Lung (tissue), 16 donors: ENCODE measurements around the gene TTC23. TPM values are rescaled to one million over a fixed set of nuclear protein-coding genes. Genes with fewer than 3 reads are reported as not detected.

Source experiments
- ATAC-seq: fragments of 200-7000 bp; cut with Tn5 transposase; one replicate; pipeline ENCODE4 v1.9.1; 2020; ENCODE audit warnings: moderate number of reproducible peaks; ENCODE audit not compliant: insufficient read depth, low FRiP score
- DNase-seq, 3 donors: peaks; one replicate each; pipeline ENCODE4 v3.0.0-alpha.2; 2013 to 2017
- H3K27ac ChIP-seq, 2 donors: one replicate each; pipeline ENCODE4 v1.5.1; 2013; ENCODE audit warnings: mild to moderate bottlenecking in 2 of 2, moderate library complexity in 2 of 2, control low read depth in 1 of 2, inconsistent platforms in 1 of 2, low read depth in 1 of 2, low read length in 1 of 2
- H3K27me3 ChIP-seq, 3 donors: one replicate each; pipeline ENCODE4 v1.5.1; 2013; ENCODE audit warnings: low read length in 2 of 3; ENCODE audit not compliant: control insufficient read depth in 3 of 3, insufficient read depth in 3 of 3
- H3K36me3 ChIP-seq, 4 donors: one replicate each; pipeline ENCODE4 v1.5.1; 2013; ENCODE audit warnings: low read length in 4 of 4, mild to moderate bottlenecking in 1 of 4, moderate library complexity in 1 of 4; ENCODE audit not compliant: control insufficient read depth in 4 of 4, insufficient read depth in 4 of 4
- H3K4me1 ChIP-seq, 5 donors: one replicate each; pipeline ENCODE4 v1.5.1; 2013; ENCODE audit warnings: low read length in 5 of 5, mild to moderate bottlenecking in 2 of 5, moderate library complexity in 1 of 5; ENCODE audit not compliant: control insufficient read depth in 5 of 5, insufficient read depth in 5 of 5
- H3K4me3 ChIP-seq: one replicate; pipeline ENCODE4 v1.5.1; 2013; ENCODE audit warnings: mild to moderate bottlenecking, control low read depth, moderate library complexity
- H3K9ac ChIP-seq, 2 donors: one replicate each; pipeline ENCODE4 v1.5.1; 2013; ENCODE audit warnings: low read length in 2 of 2, control low read depth in 1 of 2; ENCODE audit not compliant: insufficient read depth in 1 of 2
- H3K9me3 ChIP-seq, 4 donors: one replicate each; pipeline ENCODE4 v1.5.1; 2013; ENCODE audit warnings: low read length in 3 of 4, mild to moderate bottlenecking in 1 of 4, moderate library complexity in 1 of 4; ENCODE audit not compliant: control insufficient read depth in 4 of 4, insufficient read depth in 3 of 4
- WGBS, 2 donors: extraction: QIAGEN DNeasy Blood & Tissue Kit; methylation state at CpG; one replicate each; pipeline ENCODE4 v1.1.7; 2013; 5-methylcytosine and 5-hydroxymethylcytosine counted together
- long read RNA-seq, 5 donors: transcript quantifications; one replicate each; lab custom pipeline, GENCODE V29; 2026
- polyA plus RNA-seq, 2 donors: library from polyadenylated mRNA; stranded (reverse); fragments of 200-250 nt; gene quantifications; one replicate each; pipeline ENCODE4 v1.2.1, GENCODE V29; 2013
- total RNA-seq, 2 donors: library from RNA; depleted of rRNA in 1 of 2; stranded (reverse); fragments of >200 nt in 1 of 2; gene quantifications; one replicate each; pipeline ENCODE4 v1.2.1, GENCODE V29; 2014 to 2021
- TF ChIP-seq, protein P1 (sequence below): IDR thresholded peaks from 2 replicates; pipeline ENCODE4 v1.5.1; 2012; ENCODE audit warnings: mild to moderate bottlenecking; ENCODE audit errors: control extremely low read depth, extremely low read depth
- donor health status: control.
- donor health status: control.
- donor health status: Bipolar disorder and iron deficiency.
- donor health status: healthy.
- donor health status: DM: yes; HTN: yes; CAD: no.

The TTC23 gene, protein sequence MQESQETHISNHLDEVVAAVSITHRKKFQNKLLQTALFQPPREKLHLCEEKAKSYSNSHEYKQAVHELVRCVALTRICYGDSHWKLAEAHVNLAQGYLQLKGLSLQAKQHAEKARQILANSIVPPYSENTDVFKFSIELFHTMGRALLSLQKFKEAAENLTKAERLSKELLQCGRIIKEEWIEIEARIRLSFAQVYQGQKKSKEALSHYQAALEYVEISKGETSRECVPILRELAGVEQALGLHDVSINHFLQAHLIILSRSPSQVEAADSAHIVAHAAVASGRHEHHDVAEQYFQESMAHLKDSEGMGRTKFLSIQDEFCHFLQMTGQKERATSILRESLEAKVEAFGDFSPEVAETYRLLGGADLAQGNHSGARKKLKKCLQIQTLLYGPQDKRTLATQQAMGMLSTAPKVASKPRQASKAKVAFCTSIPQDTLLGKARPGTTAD
- total RNA-seq (10 to 100 TPM; 14.6 to 48.5 TPM), polyA plus RNA-seq (1 to 10 TPM; 6.2 to 6.6 TPM)
- long read RNA-seq, donor 1, partial matches to known transcripts = 0 of 1 reads
- long read RNA-seq, donor 1, other reads (novel, unspliced or antisense) = 0 of 1 reads
- long read RNA-seq, donor 2, partial matches to known transcripts = 0 of 1 reads
- long read RNA-seq, donor 2, other reads (novel, unspliced or antisense) = 0 of 1 reads
- long read RNA-seq, donor 3, partial matches to known transcripts = 0 of 1 reads
- long read RNA-seq, donor 3, other reads (novel, unspliced or antisense) = 0 of 1 reads
- long read RNA-seq, donor 4 = 0 reads
- long read RNA-seq, donor 5, partial matches to known transcripts = 0 of 3 reads
- long read RNA-seq, donor 5, other reads (novel, unspliced or antisense) = 0 of 3 reads

GRCh38 chr15:99249270-99249841, at the start of gene TTC23:
Gene TTC23, minus strand, starts transcription at chr15:99249581. Its CDS starts 20,869 bp downstream, at chr15:99228712.
- H3K4me3 ChIP-seq = peak within 1 kb of the TSS; percentile 59
- TF ChIP-seq, protein P1, sequence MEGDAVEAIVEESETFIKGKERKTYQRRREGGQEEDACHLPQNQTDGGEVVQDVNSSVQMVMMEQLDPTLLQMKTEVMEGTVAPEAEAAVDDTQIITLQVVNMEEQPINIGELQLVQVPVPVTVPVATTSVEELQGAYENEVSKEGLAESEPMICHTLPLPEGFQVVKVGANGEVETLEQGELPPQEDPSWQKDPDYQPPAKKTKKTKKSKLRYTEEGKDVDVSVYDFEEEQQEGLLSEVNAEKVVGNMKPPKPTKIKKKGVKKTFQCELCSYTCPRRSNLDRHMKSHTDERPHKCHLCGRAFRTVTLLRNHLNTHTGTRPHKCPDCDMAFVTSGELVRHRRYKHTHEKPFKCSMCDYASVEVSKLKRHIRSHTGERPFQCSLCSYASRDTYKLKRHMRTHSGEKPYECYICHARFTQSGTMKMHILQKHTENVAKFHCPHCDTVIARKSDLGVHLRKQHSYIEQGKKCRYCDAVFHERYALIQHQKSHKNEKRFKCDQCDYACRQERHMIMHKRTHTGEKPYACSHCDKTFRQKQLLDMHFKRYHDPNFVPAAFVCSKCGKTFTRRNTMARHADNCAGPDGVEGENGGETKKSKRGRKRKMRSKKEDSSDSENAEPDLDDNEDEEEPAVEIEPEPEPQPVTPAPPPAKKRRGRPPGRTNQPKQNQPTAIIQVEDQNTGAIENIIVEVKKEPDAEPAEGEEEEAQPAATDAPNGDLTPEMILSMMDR = no peak
- H3K4me1 ChIP-seq = peaks cover 2 to 27% (median 6%) of the 10 kb centered on the region in 5 donors
- 7 to 17% methylated on average over 14 of the region's 14 CpGs for WGBS, 2 donors
- peaks cover 0 to 1% (median 0%) of the 10 kb centered on the region in 4 donors for H3K9me3 ChIP-seq
- peak within 1 kb of the TSS; percentile 79 to 99 for H3K27ac ChIP-seq
- ATAC-seq (peak; percentile 5), DNase-seq (peak; percentile 56 to 96 (median 95))
- H3K27me3 ChIP-seq = no peaks in the 10 kb centered on the region
- peaks cover 0 to 3% (median under 1%) of the 10 kb centered on the region in 4 donors for H3K36me3 ChIP-seq
- H3K9ac ChIP-seq = peak within 1 kb of the TSS; percentile 81 to 99

- ATAC-seq (no peak), DNase-seq (no peak)
- Histone ChIP-seq H3K4me3 (no peak overlapping the region), H3K9ac (no peak overlapping the region), H3K36me3 (peaks cover 3 to 6% (median 4%) of the 10 kb centered on the region in 4 donors), H3K4me1 (peaks cover 0 to 4% (median 0%) of the 10 kb centered on the region in 5 donors), H3K27ac (no peak overlapping the region), H3K9me3 (no peaks in the 10 kb centered on the region), H3K27me3 (no peaks in the 10 kb centered on the region)
- WGBS, 2 donors = 82 to 91% methylated on average over 2 of the region's 2 CpGs
- TF ChIP-seq, protein P1 = no peak
Measured at GRCh38 chr15:99296386-99296785, 47.0 kb upstream of the TTC23 start.

DNA sequence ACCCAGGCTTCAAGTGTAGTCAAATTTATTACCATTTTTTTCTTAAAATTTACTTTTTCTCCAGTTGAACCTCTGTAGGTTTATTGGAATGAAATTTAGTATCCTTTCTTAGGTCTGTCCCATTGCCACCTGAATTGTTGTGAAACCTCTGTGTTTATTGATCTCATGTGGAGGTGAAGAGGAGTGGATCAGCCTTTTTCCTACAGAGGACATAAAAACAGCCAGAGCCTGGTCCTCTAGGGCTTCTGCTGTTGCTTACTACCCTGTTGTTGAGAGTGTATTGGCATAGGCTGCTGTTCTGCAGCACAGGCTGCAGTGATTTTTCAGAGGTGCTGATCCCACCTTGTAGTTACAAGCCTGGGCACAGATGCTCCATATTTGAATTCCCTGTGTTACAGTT, 46.5 kb upstream of the TTC23 start:
- Histone ChIP-seq H3K9me3 (no peaks in the 10 kb centered on the region), H3K27me3 (no peaks in the 10 kb centered on the region), H3K36me3 (peaks cover 3 to 6% (median 4%) of the 10 kb centered on the region in 4 donors), H3K4me1 (peaks cover 0 to 4% (median 0%) of the 10 kb centered on the region in 5 donors), H3K9ac (no peak overlapping the region), H3K27ac (no peak overlapping the region), H3K4me3 (no peak overlapping the region)
- TF ChIP-seq, protein P1 = no peak
- DNase-seq (no peak), ATAC-seq (no peak)
